ENCODE results near the gene BBS9. TPM values are rescaled to one million over a fixed set of nuclear protein-coding genes. Genes with fewer than 3 reads are reported as not detected.

Gene BBS9
- total and polyA plus RNA-seq, 12 donors: 4.1 to 44.0 (median 10.0) TPM

DNA sequence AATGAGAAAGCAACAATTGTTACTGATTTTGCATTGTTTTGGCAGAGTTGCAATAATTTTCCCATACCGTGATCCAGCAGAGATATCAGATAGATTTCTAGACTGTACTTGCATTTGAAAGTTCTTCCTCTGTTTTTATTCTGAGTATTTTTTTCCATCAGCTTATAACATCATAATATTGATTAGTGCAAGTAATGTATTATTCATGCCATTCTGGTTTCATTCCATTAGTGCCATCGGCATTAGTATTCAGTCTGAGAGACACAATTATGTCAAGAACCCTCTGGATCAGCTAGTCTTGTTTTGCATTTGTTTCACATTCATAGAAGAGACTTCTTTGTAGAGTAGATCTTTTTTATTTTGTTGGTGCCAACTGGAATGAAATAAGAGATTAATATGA, 304.0 kb downstream of the BBS9 start:
- no peaks in the 10 kb centered on the region for H3K4me1 ChIP-seq
- no peaks in the 10 kb centered on the region for H3K36me3 ChIP-seq
- ATAC-seq: no peak
- no peak overlapping the region for H3K4me3 ChIP-seq
- no peak overlapping the region for H3K27ac ChIP-seq
- 92 to 93% methylated on average over 2 of the region's 2 CpGs for WGBS, 2 donors
- DNase-seq: no peak
- intact Hi-C loops (cut with DNase I): no loop called here
- H3K27me3 ChIP-seq: no peaks in the 10 kb centered on the region
- no peak for TF ChIP-seq CTCF (IDR thresholded peaks at IDR 0.05)
- H3K9me3 ChIP-seq: no peaks in the 10 kb centered on the region

GRCh38 chr7:33444511-33444910, 315.1 kb downstream of the BBS9 start:
- DNase-seq (peak in 1 of 2 donors; percentile 59), ATAC-seq (peak in 6 of 8 donors; percentile 47 to 79 (median 56))
- no peaks in the 10 kb centered on the region for H3K36me3 ChIP-seq
- no peak overlapping the region for H3K4me3 ChIP-seq
- H3K27ac ChIP-seq: no peak overlapping the region
- peaks cover 0 to 18% (median 5%) of the 10 kb centered on the region in 9 donors for H3K4me1 ChIP-seq
- H3K9me3 ChIP-seq: no peaks in the 10 kb centered on the region
- TF ChIP-seq CTCF (IDR thresholded peaks at IDR 0.05): no peak
- intact Hi-C loops (cut with DNase I): loop anchor here in 1 of 10 donors (10.0 kb wide), 1 partner anchor 270 kb away; no protein-coding TSS in a partner anchor
- H3K27me3 ChIP-seq: no peaks in the 10 kb centered on the region
- WGBS, 2 donors: 49 to 59% methylated on average over 4 of the region's 4 CpGs

DNA sequence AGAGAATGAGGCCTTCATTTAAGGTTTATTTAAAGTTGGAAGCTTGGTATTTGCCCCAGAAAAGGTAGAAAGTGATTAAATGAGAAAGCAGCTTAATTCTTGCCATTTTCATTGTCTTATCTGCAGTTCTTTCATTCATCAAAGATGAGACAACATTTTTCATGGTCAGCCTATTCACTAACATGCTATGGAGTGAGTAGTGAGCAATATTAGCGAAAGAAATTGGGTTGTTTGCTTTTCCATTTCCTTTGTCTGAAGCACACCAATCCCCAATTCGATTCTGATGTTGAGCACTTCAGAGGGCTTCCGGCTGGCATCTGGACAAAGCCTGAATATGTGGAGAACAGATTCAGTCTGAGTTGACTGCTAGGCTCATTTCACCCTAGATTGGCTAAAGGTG, 317.2 kb downstream of the BBS9 start:
- peaks cover 0 to 6% (median 3%) of the 10 kb centered on the region in 11 donors for H3K9me3 ChIP-seq
- no peak overlapping the region for H3K4me3 ChIP-seq
- H3K4me1 ChIP-seq: peaks cover 0 to 18% (median 5%) of the 10 kb centered on the region in 9 donors
- no peak for TF ChIP-seq CTCF (IDR thresholded peaks at IDR 0.05)
- H3K36me3 ChIP-seq: no peaks in the 10 kb centered on the region
- ATAC-seq (no peak), DNase-seq (no peak)
- no peaks in the 10 kb centered on the region for H3K27me3 ChIP-seq
- 90% methylated on average over 3 of the region's 3 CpGs for WGBS, 2 donors
- intact Hi-C loops (cut with DNase I): loop anchor here in 1 of 10 donors (10.0 kb wide), 1 partner anchor 268 kb away; no protein-coding TSS in a partner anchor
- H3K27ac ChIP-seq: no peak overlapping the region

DNA sequence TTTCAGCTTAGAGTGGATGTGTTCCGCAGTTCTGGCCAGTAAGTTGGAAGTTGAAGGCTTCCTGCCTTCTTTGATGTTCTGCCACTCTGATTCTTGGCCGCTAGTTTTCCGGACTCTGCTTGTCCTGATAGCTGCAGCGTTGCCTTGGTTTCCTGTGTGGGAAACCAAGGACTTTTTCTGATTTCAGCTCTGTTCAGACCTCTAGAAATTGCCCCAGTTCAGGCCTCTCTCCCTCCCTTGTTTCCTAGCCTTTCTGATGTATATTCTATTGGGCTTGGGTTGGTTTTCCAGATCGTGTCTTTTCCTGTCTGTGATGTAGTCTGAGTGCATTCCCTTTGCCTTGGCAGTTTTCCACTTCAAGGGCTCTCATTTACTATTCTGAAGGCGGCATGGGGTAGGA, 318.7 kb downstream of the BBS9 start:
- Histone ChIP-seq H3K27ac (peak overlapping the region in 1 of 10 donors; percentile 35), H3K27me3 (no peaks in the 10 kb centered on the region), H3K36me3 (no peaks in the 10 kb centered on the region), H3K4me3 (no peak overlapping the region), H3K9me3 (peaks cover 0 to 9% (median 3%) of the 10 kb centered on the region in 11 donors), H3K4me1 (peaks cover 0 to 18% (median 5%) of the 10 kb centered on the region in 9 donors)
- intact Hi-C loops (cut with DNase I): loop anchor here in 1 of 10 donors (10.0 kb wide), 1 partner anchor 267 kb away; no protein-coding TSS in a partner anchor
- peak in 5 of 8 donors; percentile 39 to 65 (median 42) for ATAC-seq
- DNase-seq: peak in 1 of 2 donors; percentile 16
- TF ChIP-seq CTCF (IDR thresholded peaks at IDR 0.05): no peak
- WGBS, 2 donors: 37 to 50% methylated on average over 6 of the region's 6 CpGs

Measured in heart right ventricle (tissue), 16 donors.